GM19240 (cell line): ENCODE results near the gene SETD5.

Experiments
- DNase-seq: peaks from one replicate; pipeline ENCODE4 v3.0.0; 2011; ENCODE audit warnings: low spot score; ENCODE audit not compliant: insufficient read length

Gene SETD5

GRCh38 chr3:9512456-9513045, 115.1 kb downstream of the SETD5 start:
- DNase-seq: no peak

GRCh38 chr3:9514306-9514705, 116.9 kb downstream of the SETD5 start:
- DNase-seq: no peak

GRCh38 chr3:9514956-9515355, 117.5 kb downstream of the SETD5 start:
- no peak for DNase-seq

GRCh38 chr3:9525078-9525477, 127.7 kb downstream of the SETD5 start:
- no peak for DNase-seq
